Measurements from ENCODE around the gene ATP2B3. TPM values are rescaled to one million over a fixed set of nuclear protein-coding genes. Genes with fewer than 3 reads are reported as not detected.

ATP2B3 gene
- polyA plus RNA-seq, 1 donor from 2014 or later: 5.3 TPM

GRCh38 chrX:153511784-153512500 lies 5.5 kb upstream of the ATP2B3 start:
- no peaks in the 10 kb centered on the region for H3K79me2 ChIP-seq (replicated peaks; ENCODE audit: insufficient read depth, low read length)
- no peak overlapping the region for H3K4me2 ChIP-seq (ENCODE audit: low read length)
- no peak for TF ChIP-seq TAF1 (IDR thresholded peaks at IDR 0.05; ENCODE audit: low read depth)
- TF ChIP-seq CTCF (IDR thresholded peaks at IDR 0.05; ENCODE audit: poor library complexity, severe bottlenecking): no peak
- H3K9me2 ChIP-seq (ENCODE audit: insufficient read depth, low read length): no peaks in the 10 kb centered on the region
- no peak overlapping the region for H2AFZ ChIP-seq (ENCODE audit: low read depth, low read length)
- no peak overlapping the region for H3K27ac ChIP-seq (ENCODE audit: low read length)
- H4K20me1 ChIP-seq (ENCODE audit: insufficient read depth): no peaks in the 10 kb centered on the region
- H3K9me3 ChIP-seq (ENCODE audit: low read length): no peaks in the 10 kb centered on the region
- H3K4me3 ChIP-seq (ENCODE audit: low read length): no peak overlapping the region
- peaks cover 2% of the 10 kb centered on the region for H3K27me3 ChIP-seq (ENCODE audit: insufficient read depth, low read depth, low read length)
- H3K36me3 ChIP-seq (ENCODE audit: insufficient read depth, low read length): no peaks in the 10 kb centered on the region
- H3F3A ChIP-seq (ENCODE audit: insufficient read depth, low read length, poor library complexity, severe bottlenecking): no peaks in the 10 kb centered on the region
- H3K9ac ChIP-seq (ENCODE audit: low read length): no peak overlapping the region

GRCh38 chrX:153512501-153512893 lies 4.9 kb upstream of the ATP2B3 start:
- no peak overlapping the region for H3K27ac ChIP-seq (ENCODE audit: low read length)
- no peak overlapping the region for H3K4me3 ChIP-seq (ENCODE audit: low read length)
- no peaks in the 10 kb centered on the region for H3K9me3 ChIP-seq (ENCODE audit: low read length)
- H3K27me3 ChIP-seq (ENCODE audit: insufficient read depth, low read depth, low read length): peaks cover 2% of the 10 kb centered on the region
- no peak overlapping the region for H3K9ac ChIP-seq (ENCODE audit: low read length)
- no peaks in the 10 kb centered on the region for H4K20me1 ChIP-seq (ENCODE audit: insufficient read depth)
- no peak overlapping the region for H2AFZ ChIP-seq (ENCODE audit: low read depth, low read length)
- H3K9me2 ChIP-seq (ENCODE audit: insufficient read depth, low read length): no peaks in the 10 kb centered on the region
- H3K36me3 ChIP-seq (ENCODE audit: insufficient read depth, low read length): no peaks in the 10 kb centered on the region
- no peak overlapping the region for H3K4me2 ChIP-seq (ENCODE audit: low read length)
- TF ChIP-seq MXI1 (conservative IDR thresholded peaks at IDR 0.05; ENCODE audit: poor library complexity, severe bottlenecking) (no peak), RAD21 (conservative IDR thresholded peaks at IDR 0.05) (no peak), CTCF (IDR thresholded peaks at IDR 0.05; ENCODE audit: poor library complexity, severe bottlenecking) (no peak), SMC3 (conservative IDR thresholded peaks at IDR 0.05; ENCODE audit: poor library complexity) (no peak), REST (IDR thresholded peaks at IDR 0.05; ENCODE audit: borderline replicate concordance) (no peak), EP300 (conservative IDR thresholded peaks at IDR 0.05; ENCODE audit: poor library complexity, severe bottlenecking) (no peak), POLR2AphosphoS5 (IDR thresholded peaks at IDR 0.05) (no peak), EZH2 (IDR thresholded peaks at IDR 0.05; ENCODE audit: borderline replicate concordance, insufficient read depth, low read length, poor library complexity, severe bottlenecking) (no peak), TAF1 (IDR thresholded peaks at IDR 0.05; ENCODE audit: low read depth) (no peak)
- H3F3A ChIP-seq (ENCODE audit: insufficient read depth, low read length, poor library complexity, severe bottlenecking): no peaks in the 10 kb centered on the region
- no peaks in the 10 kb centered on the region for H3K79me2 ChIP-seq (replicated peaks; ENCODE audit: insufficient read depth, low read length)

All from neural cell (in vitro differentiated cells).